PC-3 (cell line): Measurements from ENCODE around the gene ALKBH3.
A peak's percentile ranks its signal among the peaks of the same experiment; 100 is the strongest.

Experiments used
- EZH2 ChIP-seq: fragments of 300-600 bp; sonication (generic); IDR thresholded peaks from one replicate; pipeline ENCODE4 v1.6.1; 2017; ENCODE audit warnings: antibody characterized with exemption, mild to moderate bottlenecking, low read length; ENCODE audit not compliant: unreplicated experiment
- EZH2phosphoT487 ChIP-seq: fragments of 300-600 bp; sonication (generic); IDR thresholded peaks from 2 replicates; pipeline ENCODE4 v1.6.1; 2018; ENCODE audit warnings: mild to moderate bottlenecking, antibody characterized with exemption, low read length, borderline replicate concordance
- TF ChIP-seq, protein P1 (sequence below): fragments of 300-600 bp; sonication (generic); conservative IDR thresholded peaks from 2 replicates; pipeline ENCODE4 v1.5.1; 2017; ENCODE audit warnings: antibody characterized with exemption, low read depth, mild to moderate bottlenecking, low read length

DNA sequence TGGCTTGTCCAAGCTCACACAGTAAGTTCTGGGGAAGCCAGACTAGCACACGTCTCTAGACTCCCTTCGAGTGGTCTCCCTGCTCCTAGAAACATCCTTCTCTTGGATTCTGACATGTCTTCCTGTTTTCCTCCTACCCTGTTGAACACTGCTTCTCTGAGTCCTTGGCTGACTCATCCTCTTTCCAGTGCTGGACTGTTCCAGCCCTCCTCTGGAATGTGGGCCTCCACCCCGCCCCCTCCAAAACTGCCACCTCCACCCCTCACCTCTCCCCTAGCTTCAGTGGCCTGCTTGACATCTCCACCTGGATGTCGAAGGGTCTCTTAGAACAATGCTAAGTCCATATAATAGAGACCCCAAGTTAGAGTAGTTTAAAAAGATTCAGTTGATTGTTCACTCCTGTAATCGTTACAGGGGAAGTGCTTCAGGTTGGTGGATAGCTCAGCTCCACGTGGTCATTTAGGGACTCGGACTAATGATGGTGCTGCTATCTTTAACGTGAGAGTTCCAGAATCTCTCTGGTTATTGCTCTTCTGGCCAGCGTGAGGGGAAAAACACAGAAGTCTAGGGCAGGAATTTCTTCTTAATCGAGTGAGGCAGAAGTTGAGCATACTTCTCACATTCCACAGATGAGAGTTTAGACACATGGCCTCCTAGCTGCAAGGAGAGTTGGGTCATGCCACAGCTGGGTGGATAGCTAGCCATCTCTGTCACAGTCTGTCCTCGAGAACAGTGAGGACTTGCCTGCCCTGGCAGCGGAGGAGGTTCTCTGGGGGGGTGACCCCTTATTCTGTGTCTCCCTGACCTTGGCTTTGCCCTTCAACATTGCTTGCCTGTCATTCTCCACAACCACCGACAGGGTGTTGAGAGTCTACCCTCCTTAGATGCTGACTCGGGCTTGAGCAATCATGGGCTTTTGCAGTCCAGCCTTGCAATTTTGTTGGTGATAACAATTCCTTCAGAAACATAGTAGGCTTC is 57.1 kb downstream of the ALKBH3 start:
- TF ChIP-seq EZH2: no peak
- TF ChIP-seq, protein P1, sequence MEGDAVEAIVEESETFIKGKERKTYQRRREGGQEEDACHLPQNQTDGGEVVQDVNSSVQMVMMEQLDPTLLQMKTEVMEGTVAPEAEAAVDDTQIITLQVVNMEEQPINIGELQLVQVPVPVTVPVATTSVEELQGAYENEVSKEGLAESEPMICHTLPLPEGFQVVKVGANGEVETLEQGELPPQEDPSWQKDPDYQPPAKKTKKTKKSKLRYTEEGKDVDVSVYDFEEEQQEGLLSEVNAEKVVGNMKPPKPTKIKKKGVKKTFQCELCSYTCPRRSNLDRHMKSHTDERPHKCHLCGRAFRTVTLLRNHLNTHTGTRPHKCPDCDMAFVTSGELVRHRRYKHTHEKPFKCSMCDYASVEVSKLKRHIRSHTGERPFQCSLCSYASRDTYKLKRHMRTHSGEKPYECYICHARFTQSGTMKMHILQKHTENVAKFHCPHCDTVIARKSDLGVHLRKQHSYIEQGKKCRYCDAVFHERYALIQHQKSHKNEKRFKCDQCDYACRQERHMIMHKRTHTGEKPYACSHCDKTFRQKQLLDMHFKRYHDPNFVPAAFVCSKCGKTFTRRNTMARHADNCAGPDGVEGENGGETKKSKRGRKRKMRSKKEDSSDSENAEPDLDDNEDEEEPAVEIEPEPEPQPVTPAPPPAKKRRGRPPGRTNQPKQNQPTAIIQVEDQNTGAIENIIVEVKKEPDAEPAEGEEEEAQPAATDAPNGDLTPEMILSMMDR: 0 out of 2 replicates have a peak, but pooled peaks have one; percentile 14
- no peak for TF ChIP-seq EZH2phosphoT487
